HL-60 (cell line): ENCODE results near the gene UBA6.

Experiments
- DNase-seq, 2 experiments: peaks; one replicate each; pipeline ENCODE4 v3.0.0-alpha.2; 2010 to 2020; ENCODE audit warnings: low read depth in 1 of 2, low spot score in 1 of 2
- H3K27ac ChIP-seq: fragments of 250-450 bp; sonication (Bioruptor Pico); replicated peaks from 2 replicates; pipeline ENCODE4 v1.5.1; 2020; ENCODE audit warnings: mild to moderate bottlenecking, moderate library complexity
- H3K27me3 ChIP-seq: fragments of 250-450 bp; sonication (Bioruptor Pico); 2 replicates; pipeline ENCODE4 v1.5.1; 2021; ENCODE audit warnings: mild to moderate bottlenecking, moderate library complexity; ENCODE audit not compliant: insufficient read depth, poor library complexity, severe bottlenecking
- H3K4me3 ChIP-seq: replicated peaks from 2 replicates; pipeline ENCODE4 v1.5.1; 2011; ENCODE audit warnings: mild to moderate bottlenecking, control low read depth, low read length; ENCODE audit not compliant: insufficient read depth
- CTCF ChIP-seq: IDR thresholded peaks from one replicate; pipeline ENCODE4 v1.5.1; 2011; ENCODE audit warnings: low read length, control low read depth, inconsistent platforms; ENCODE audit not compliant: insufficient read depth
- GABPA ChIP-seq: IDR thresholded peaks from 2 replicates; pipeline ENCODE4 v1.6.1; 2012; ENCODE audit warnings: low read depth
- POLR2AphosphoS5 ChIP-seq: IDR thresholded peaks from 2 replicates; pipeline ENCODE4 v1.6.1; 2012; ENCODE audit warnings: low read depth
- REST ChIP-seq: IDR thresholded peaks from 2 replicates; pipeline ENCODE4 v1.6.1; 2012; ENCODE audit warnings: low read depth; ENCODE audit not compliant: insufficient replicate concordance
- SPI1 ChIP-seq: IDR thresholded peaks from 2 replicates; pipeline ENCODE4 v1.6.1; 2012; ENCODE audit warnings: low read depth, mild to moderate bottlenecking, borderline replicate concordance

UBA6 gene

GRCh38 chr4:67576059-67576466 is 124.9 kb downstream of the UBA6 start:
- Histone ChIP-seq H3K27me3 (no peaks in the 10 kb centered on the region), H3K27ac (peak overlapping the region; percentile 63), H3K4me3 (peak overlapping the region; percentile 16; the same call in 1 of the 2 replicates)
- no peak for TF ChIP-seq SPI1
- no peak for TF ChIP-seq REST
- no peak for TF ChIP-seq GABPA
- no peak for TF ChIP-seq CTCF
- no peak for TF ChIP-seq POLR2AphosphoS5
- no peak for DNase-seq

- Histone ChIP-seq H3K27me3 (no peaks in the 10 kb centered on the region), H3K27ac (peak overlapping the region; percentile 63), H3K4me3 (peak overlapping the region; percentile 16)
- DNase-seq, result peak; percentile 21 to 63
- no peak for TF ChIP-seq POLR2AphosphoS5
- peak; percentile 73; the same call in 1 of the 2 replicates for TF ChIP-seq SPI1
Measured at GRCh38 chr4:67575232-67576058, 125.5 kb downstream of the UBA6 start.

- Histone ChIP-seq H3K27me3 (no peaks in the 10 kb centered on the region), H3K4me3 (no peak overlapping the region), H3K27ac (no peak overlapping the region)
- TF ChIP-seq SPI1 (no peak; the same call in 1 of the 2 replicates), CTCF (no peak), POLR2AphosphoS5 (no peak), REST (no peak), GABPA (no peak)
- DNase-seq, result no peak
Measured at GRCh38 chr4:67573193-67573592, 127.8 kb downstream of the UBA6 start.

GRCh38 chr4:67571975-67572374 is 129.0 kb downstream of the UBA6 start:
- Histone ChIP-seq H3K27me3 (no peaks in the 10 kb centered on the region), H3K27ac (no peak overlapping the region), H3K4me3 (no peak overlapping the region)
- no peak for DNase-seq
- no peak for TF ChIP-seq REST
- TF ChIP-seq POLR2AphosphoS5, result no peak
- no peak for TF ChIP-seq CTCF
- TF ChIP-seq SPI1, result no peak
- TF ChIP-seq GABPA, result no peak
